Measurements from ENCODE around the gene TIGD4.

DNA sequence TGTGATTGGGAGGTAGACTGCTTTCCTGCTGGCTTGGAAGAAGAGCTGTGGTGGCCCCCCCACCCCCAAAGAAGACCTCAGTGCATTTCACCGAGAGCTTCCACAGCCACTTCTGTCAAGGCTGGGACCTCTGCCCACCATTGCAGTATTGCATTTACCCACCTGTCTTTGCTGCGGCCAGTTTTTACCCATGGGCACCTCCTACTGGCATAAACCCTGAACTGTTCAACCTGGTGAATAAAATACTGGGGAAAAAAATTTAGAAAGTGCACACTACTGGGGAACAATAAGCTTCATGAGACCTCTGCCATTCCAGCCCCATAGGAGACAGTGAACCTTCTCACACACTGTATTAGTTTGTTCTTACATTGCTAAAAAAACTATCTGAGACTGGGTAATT lies 40.5 kb upstream of the TIGD4 start:
- no peak for TF ChIP-seq ZFX (IDR thresholded peaks at IDR 0.05; ENCODE audit: borderline replicate concordance)
- TF ChIP-seq, protein P1, sequence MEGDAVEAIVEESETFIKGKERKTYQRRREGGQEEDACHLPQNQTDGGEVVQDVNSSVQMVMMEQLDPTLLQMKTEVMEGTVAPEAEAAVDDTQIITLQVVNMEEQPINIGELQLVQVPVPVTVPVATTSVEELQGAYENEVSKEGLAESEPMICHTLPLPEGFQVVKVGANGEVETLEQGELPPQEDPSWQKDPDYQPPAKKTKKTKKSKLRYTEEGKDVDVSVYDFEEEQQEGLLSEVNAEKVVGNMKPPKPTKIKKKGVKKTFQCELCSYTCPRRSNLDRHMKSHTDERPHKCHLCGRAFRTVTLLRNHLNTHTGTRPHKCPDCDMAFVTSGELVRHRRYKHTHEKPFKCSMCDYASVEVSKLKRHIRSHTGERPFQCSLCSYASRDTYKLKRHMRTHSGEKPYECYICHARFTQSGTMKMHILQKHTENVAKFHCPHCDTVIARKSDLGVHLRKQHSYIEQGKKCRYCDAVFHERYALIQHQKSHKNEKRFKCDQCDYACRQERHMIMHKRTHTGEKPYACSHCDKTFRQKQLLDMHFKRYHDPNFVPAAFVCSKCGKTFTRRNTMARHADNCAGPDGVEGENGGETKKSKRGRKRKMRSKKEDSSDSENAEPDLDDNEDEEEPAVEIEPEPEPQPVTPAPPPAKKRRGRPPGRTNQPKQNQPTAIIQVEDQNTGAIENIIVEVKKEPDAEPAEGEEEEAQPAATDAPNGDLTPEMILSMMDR (IDR thresholded peaks at IDR 0.05): 0 out of 2 replicates have a peak, but pooled peaks have one; percentile 13

All from 22Rv1 (cell line).